Adipocyte (in vitro differentiated cells): ENCODE measurements around the gene KRTAP5-11.
"Not testable (repeated sequence)": the region's sequence is repeated elsewhere in the genome, so short reads cannot be mapped to it uniquely, and the experiment has no call there.

ENCODE experiments used
- DNase-seq: peaks from one replicate; pipeline ENCODE4 v3.0.0-alpha.2; 2015; ENCODE audit warnings: low read depth
- H3K27me3 ChIP-seq: replicated peaks from 2 replicates; pipeline ENCODE4 v1.7.0; 2013; ENCODE audit warnings: mild to moderate bottlenecking, low read length, moderate library complexity; ENCODE audit not compliant: control insufficient read depth, insufficient read depth
- H3K36me3 ChIP-seq: 2 replicates; pipeline ENCODE4 v1.7.0; 2013; ENCODE audit warnings: low read length, mild to moderate bottlenecking, moderate library complexity; ENCODE audit not compliant: control insufficient read depth, insufficient read depth, severe bottlenecking
- H3K4me1 ChIP-seq: 2 replicates; pipeline ENCODE4 v1.7.0; 2013; ENCODE audit warnings: mild to moderate bottlenecking, low read length, moderate library complexity; ENCODE audit not compliant: control insufficient read depth, insufficient read depth
- H3K4me3 ChIP-seq: 2 replicates; pipeline ENCODE4 v1.7.0; 2013; ENCODE audit warnings: mild to moderate bottlenecking, low read length, moderate library complexity
- H3K9ac ChIP-seq: 2 replicates; pipeline ENCODE4 v1.7.0; 2013; ENCODE audit warnings: mild to moderate bottlenecking, low read length, moderate library complexity
- H3K9me3 ChIP-seq: 2 replicates; pipeline ENCODE4 v1.7.0; 2013; ENCODE audit warnings: mild to moderate bottlenecking, low read length, moderate library complexity; ENCODE audit not compliant: control insufficient read depth

KRTAP5-11 gene

DNA sequence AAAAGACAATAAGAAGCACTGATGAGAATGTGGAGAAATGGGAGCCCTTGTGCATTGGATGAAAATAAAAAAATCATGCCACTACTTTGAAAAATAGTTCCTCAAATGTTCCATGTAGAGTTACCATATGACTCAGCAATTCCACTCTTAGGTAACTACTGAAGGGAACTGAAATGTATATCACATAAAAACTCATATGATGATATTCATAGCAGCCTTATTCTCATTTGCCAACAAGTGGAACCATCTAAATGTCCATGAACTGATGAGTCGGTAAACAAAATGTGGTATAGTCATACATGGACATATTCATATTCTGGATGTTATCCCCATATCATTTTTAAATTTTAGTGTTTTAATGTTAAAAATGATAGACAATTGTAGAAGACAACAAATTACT lies 31.0 kb downstream of the KRTAP5-11 start:
- no peaks in the 10 kb centered on the region for H3K4me1 ChIP-seq
- no peaks in the 10 kb centered on the region for H3K9me3 ChIP-seq
- H3K36me3 ChIP-seq: no peaks in the 10 kb centered on the region
- H3K27me3 ChIP-seq: peaks cover 24% of the 10 kb centered on the region
- no peak overlapping the region for H3K9ac ChIP-seq
- DNase-seq: peak; percentile 1
- no peak overlapping the region for H3K4me3 ChIP-seq

- no peak overlapping the region for H3K4me3 ChIP-seq
- no peaks in the 10 kb centered on the region for H3K4me1 ChIP-seq
- H3K27me3 ChIP-seq: peaks cover 18% of the 10 kb centered on the region
- no peaks in the 10 kb centered on the region for H3K9me3 ChIP-seq
- H3K36me3 ChIP-seq: no peaks in the 10 kb centered on the region
- no peak for DNase-seq
- no peak overlapping the region for H3K9ac ChIP-seq
These were observed 33.9 kb downstream of the KRTAP5-11 start for GRCh38 chr11:71548716-71549151.

DNA sequence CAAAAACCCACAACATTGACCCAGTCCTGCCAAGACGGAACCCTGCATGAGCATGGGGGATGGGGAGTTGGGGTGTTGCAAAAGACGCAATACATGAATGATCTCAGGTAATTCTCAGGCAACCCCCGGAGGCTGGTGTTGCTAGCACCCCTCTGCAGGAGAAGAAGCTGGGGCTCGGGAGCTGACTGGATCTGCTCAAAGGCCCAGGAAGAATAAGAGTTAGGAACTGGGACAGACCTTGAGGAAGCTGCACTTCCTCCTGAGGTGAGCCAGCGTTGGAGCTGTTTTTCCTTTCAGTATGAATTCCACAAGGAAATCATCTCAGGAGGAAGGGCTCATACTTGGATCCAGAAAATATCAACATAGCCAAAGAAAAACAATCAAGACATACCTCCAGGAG lies 34.6 kb downstream of the KRTAP5-11 start, which contains the start of gene KRTAP5-9:
Gene KRTAP5-9 (plus strand): TSS at position 301 of the 400 bp plus-strand sequence. CDS start 238 bp downstream, outside the sequence.
- no peaks in the 10 kb centered on the region for H3K9me3 ChIP-seq
- H3K27me3 ChIP-seq: peaks cover 18% of the 10 kb centered on the region
- H3K4me1 ChIP-seq: no peaks in the 10 kb centered on the region
- H3K9ac ChIP-seq: no peak within 1 kb of the TSS
- DNase-seq: no peak
- H3K36me3 ChIP-seq: no peaks in the 10 kb centered on the region
- no peak within 1 kb of the TSS for H3K4me3 ChIP-seq

DNA sequence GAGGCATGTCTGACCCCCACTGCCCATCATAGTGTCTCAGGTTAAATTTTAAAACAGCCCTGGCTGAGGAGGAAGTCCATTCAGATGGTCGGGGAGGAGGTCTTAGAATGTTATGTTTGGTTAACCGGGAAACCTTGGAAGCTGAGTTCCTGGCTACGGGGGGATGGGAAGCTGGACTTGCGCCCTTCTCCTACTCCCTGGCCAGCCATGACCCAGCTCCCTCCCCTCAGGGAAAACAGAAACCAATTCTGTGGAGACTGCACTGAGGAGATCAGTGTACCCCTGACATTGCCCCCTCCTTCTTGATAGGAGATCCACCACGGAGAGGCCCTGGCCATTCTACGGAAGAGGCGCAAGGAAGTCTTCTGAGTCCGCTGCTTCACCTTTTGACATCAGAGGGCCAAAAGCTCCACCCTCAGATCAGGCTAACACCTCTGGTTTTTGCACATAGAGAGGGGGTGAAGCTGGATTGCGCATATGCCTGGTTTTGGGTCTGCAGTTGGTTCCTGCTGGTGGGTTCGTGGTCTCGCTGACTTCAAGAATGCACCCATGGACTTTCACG lies 37.2 kb downstream of the KRTAP5-11 start:
- Histone ChIP-seq H3K27me3 (peaks cover 10% of the 10 kb centered on the region), H3K9me3 (no peaks in the 10 kb centered on the region), H3K4me3 (no peak overlapping the region)

GRCh38 chr11:71544525-71545214 lies 38.0 kb downstream of the KRTAP5-11 start:
- Histone ChIP-seq H3K9ac (no peak overlapping the region), H3K4me3 (no peak overlapping the region), H3K4me1 (no peaks in the 10 kb centered on the region), H3K27me3 (peaks cover 10% of the 10 kb centered on the region), H3K9me3 (no peaks in the 10 kb centered on the region), H3K36me3 (no peaks in the 10 kb centered on the region)
- DNase-seq: no peak

More for the DNA sequence above, 37.2 kb downstream of the KRTAP5-11 start:
- H3K4me1 ChIP-seq: no peaks in the 10 kb centered on the region
- no peak for DNase-seq
- no peak overlapping the region for H3K9ac ChIP-seq
- H3K36me3 ChIP-seq: no peaks in the 10 kb centered on the region

- Histone ChIP-seq H3K4me3 (no peak overlapping the region), H3K36me3 (no peaks in the 10 kb centered on the region), H3K9ac (no peak overlapping the region), H3K4me1 (no peaks in the 10 kb centered on the region), H3K9me3 (no peaks in the 10 kb centered on the region), H3K27me3 (peaks cover 6% of the 10 kb centered on the region)
- no peak for DNase-seq
These were observed 38.8 kb downstream of the KRTAP5-11 start for GRCh38 chr11:71543866-71544265.

- H3K4me3 ChIP-seq: no peak overlapping the region
- peaks cover 3% of the 10 kb centered on the region for H3K27me3 ChIP-seq
- H3K9ac ChIP-seq: no peak overlapping the region
- no peaks in the 10 kb centered on the region for H3K9me3 ChIP-seq
- H3K36me3 ChIP-seq: no peaks in the 10 kb centered on the region
- no peak for DNase-seq
- H3K4me1 ChIP-seq: no peaks in the 10 kb centered on the region
These were observed 39.5 kb downstream of the KRTAP5-11 start for GRCh38 chr11:71542879-71543777.

DNA sequence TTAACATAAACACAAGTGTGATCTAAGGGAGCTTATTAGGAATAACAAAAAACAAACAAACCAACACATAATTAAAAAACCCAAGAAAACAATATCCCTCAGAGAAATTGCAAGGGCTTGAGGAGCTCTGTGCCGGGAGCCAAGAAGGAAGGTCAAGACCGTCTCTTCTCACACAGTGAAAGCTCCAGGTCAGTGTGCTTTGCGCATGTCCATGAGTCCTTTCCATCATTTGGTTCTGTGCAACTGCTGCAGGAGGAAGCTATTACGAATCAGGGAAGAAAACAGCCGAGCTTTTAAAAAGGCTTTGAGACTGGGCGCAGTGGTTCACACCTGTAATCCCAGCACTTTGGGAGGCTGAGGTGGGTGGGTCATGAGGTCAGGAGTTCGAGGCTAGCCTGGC lies 40.3 kb downstream of the KRTAP5-11 start:
- Histone ChIP-seq H3K9ac (no peak overlapping the region), H3K4me3 (no peak overlapping the region), H3K9me3 (no peaks in the 10 kb centered on the region), H3K27me3 (no peaks in the 10 kb centered on the region), H3K4me1 (no peaks in the 10 kb centered on the region), H3K36me3 (no peaks in the 10 kb centered on the region)
- DNase-seq: no peak

DNA sequence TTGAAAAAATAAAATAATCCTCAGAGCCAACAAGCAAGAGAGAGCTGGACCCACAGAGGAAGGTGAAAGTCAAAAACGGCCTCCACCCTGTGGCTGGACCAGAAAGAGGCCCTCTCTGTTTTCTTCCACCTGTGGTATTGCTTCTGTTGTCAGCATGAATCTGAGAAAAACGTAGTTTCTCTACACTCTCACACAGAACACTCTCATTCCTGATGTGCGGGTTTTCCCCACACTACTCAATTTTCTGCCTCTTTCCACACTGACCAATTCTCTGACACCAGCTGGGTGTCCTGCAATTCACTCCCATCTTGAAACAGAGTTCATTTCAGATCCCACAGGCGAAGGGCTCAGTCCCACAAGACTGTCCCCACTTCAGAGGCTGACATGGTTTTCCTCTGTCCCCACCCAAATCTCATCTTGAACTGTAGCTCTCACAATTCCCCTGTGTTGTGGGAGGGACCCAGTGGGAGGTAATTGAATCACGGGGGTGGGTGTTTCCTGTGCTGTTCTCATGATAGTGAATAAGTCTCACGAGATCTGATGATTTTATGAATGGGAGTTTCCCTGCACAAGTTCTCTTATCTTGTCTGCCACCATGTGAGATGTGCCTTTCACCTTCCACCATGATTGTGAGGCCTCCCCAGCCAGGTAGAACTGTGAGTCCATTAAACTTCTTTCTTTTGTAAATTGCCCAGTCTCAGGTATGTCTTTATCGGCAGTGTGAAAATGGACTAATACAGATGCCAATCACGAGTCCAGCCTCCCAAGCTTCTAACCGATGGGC lies 42.0 kb downstream of the KRTAP5-11 start:
- not testable (repeated sequence) for DNase-seq, H3K27me3 ChIP-seq, H3K9me3 ChIP-seq, H3K4me1 ChIP-seq, H3K9ac ChIP-seq, H3K36me3 ChIP-seq, H3K4me3 ChIP-seq

GRCh38 chr11:71539971-71540370 lies 42.7 kb downstream of the KRTAP5-11 start:
- not testable (repeated sequence) for H3K4me1 ChIP-seq, H3K9ac ChIP-seq, H3K9me3 ChIP-seq, H3K36me3 ChIP-seq, H3K27me3 ChIP-seq, H3K4me3 ChIP-seq, DNase-seq
